H54 (cell line): ENCODE data around the gene PCSK6.
"Not testable (repeated sequence)": the region's sequence is repeated elsewhere in the genome, so short reads cannot be mapped to it uniquely, and the experiment has no call there.

Source experiments
- DNase-seq: peaks from one replicate; pipeline ENCODE4 v3.0.0; 2011; ENCODE audit warnings: low spot score, mixed read lengths; ENCODE audit not compliant: insufficient read length
- FAIRE-seq: peaks from 3 replicates; lab custom pipeline; 2011; peaks lifted over from hg19 to GRCh38; lab: Jason Lieb, UNC
- POLR2A ChIP-seq: IDR thresholded peaks from 2 replicates; pipeline ENCODE4 v1.6.1; 2011; ENCODE audit warnings: low read depth, mild to moderate bottlenecking, low read length

Gene PCSK6

DNA sequence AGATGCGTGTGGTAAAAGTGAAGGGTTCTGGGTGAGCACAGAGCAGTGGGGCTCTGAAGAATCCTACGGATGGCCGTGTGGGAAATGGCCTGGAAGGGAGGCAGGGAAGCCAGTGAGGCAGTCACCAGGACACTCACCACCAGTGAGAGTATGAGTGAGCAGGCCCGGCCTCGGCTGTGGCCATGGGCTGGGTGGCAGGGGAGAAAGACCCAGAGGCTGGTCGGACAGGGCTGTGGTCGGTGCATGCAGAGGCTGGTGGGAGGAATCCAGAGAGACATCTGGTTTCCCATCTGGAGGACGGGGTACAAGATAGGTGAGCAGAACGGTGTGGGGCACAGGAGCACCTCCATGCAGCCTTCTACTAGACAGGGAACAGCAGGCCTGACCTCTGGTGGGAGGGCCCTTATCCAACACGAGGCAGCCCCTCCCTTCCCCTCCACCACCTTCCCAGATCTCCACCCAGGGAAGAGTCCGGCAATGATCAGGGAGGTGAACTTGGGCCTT lies 10.1 kb downstream of the PCSK6 start:
- no peak for TF ChIP-seq POLR2A
- DNase-seq: no peak

DNA sequence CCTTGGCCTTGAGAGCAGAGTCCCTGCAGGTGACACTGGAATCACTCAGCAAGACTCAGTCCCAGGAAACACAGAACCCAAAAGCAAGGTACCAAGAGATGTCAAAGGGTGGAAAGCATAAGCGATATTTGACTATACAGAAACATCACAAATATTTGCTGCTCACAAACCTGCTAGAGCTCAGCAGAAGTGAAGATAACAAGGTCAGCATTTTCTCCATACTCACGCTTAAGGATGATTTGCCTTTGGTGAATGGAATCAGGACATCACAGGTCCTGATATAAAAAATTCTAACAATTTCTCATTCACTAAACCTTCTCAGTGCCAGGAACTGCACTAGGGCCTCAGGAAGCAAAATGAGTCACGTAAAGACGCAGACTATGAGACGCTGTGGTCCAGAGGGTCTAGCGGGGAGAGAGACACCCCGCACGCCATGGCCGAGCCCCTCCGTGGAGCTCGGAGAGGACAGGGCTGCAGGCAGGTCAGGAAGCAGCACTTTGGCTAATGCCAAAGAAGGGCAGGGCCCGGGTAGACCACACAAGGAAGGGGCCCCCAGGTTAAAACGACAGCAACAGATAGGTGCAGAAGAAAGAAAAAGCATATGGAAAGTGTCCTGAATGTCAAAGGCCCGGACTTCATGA lies 10.7 kb downstream of the PCSK6 start:
- no peak for TF ChIP-seq POLR2A
- no peak for DNase-seq
- FAIRE-seq: no peak

More for the DNA sequence above, 10.1 kb downstream of the PCSK6 start:
- no peak for FAIRE-seq

DNA sequence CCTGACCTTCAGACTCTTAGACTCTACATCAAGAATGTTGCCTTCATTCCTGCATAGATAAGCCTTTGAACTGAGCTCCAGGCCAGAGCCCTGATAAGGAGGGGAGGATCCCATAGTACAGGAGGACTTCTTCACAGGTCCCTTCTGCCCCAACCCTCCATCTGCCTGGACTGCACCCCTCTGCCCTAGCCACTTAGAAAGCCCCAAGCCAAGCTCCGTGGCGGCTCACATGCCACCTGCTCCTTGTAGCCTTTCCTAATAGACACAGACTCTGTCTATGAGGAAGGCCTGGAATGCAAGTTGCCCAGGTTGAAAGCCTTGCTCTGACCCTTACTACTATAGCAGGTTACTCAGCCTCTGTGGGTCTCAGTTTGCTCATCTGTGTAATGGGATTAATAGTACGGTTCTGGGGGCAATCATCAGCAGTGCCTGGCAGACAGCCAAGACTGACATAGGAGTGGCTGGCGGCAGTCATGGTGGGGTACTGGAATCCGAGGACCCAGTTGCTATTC lies 11.6 kb downstream of the PCSK6 start:
- FAIRE-seq: no peak
- no peak for DNase-seq
- no peak for TF ChIP-seq POLR2A

DNA sequence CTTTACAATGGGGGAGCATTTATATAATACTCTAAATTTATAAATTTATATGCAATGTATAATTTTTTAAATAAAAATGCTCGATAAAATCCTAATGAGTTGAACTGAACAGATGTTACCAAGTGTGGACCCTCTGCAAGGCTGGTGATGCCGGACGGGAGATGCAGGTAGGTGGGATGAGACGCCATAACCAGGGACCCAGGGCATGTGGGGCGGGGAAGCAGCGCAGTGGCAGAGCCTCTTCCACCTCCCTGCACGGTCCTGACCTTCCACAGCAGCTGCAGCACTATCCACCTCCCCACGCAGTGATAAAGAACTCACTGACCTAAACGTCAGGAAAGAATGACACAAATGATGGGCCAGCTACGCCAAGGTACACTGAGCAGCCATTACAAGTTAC lies 12.8 kb downstream of the PCSK6 start:
- DNase-seq (no peak), FAIRE-seq (no peak)
- no peak for TF ChIP-seq POLR2A

GRCh38 chr15:101474983-101475382 lies 14.5 kb downstream of the PCSK6 start:
- TF ChIP-seq POLR2A: no peak
- DNase-seq: no peak
- no peak for FAIRE-seq

GRCh38 chr15:101474233-101474632 lies 15.3 kb downstream of the PCSK6 start:
- FAIRE-seq (no peak), DNase-seq (no peak)
- TF ChIP-seq POLR2A: no peak

GRCh38 chr15:101472033-101472432 lies 17.5 kb downstream of the PCSK6 start:
- no peak for TF ChIP-seq POLR2A
- DNase-seq (no peak), FAIRE-seq (no peak)

DNA sequence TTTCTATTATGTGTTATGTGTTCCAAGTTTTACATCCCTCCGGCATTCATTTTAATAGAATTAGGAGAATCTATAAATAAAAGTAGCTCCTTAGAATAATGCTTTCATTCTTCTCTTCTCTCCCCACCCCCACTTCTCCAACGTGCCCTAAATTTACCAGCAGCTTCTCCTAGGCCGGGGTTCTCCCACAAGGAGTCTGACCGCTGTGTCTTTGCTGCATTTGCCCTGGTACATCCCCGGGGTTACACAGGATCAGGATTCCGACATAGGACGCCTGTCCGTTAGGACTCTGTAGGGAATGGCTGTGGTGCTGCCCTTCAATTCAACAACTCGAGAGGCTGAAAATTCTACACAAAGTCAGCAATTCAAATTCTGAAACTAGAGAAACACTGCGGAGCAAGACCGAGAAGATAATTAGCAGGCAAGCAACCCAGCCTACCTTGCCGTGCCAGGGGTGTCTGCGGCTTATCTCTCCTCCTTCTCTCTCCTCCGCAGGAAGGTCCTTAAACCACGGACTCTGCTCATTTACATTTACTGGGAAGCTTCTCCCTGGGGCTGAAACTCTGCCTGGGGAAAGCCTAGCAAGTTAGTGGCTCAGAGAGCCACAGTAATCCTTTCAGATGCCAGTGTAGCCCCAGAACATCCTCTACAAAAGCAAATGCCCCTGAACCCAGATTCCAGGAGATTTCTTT lies 18.8 kb downstream of the PCSK6 start:
- DNase-seq (no peak), FAIRE-seq (no peak)
- no peak for TF ChIP-seq POLR2A

- FAIRE-seq (no peak), DNase-seq (no peak)
- no peak for TF ChIP-seq POLR2A
Observed at GRCh38 chr15:101469520-101470288, 19.8 kb downstream of the PCSK6 start.

DNA sequence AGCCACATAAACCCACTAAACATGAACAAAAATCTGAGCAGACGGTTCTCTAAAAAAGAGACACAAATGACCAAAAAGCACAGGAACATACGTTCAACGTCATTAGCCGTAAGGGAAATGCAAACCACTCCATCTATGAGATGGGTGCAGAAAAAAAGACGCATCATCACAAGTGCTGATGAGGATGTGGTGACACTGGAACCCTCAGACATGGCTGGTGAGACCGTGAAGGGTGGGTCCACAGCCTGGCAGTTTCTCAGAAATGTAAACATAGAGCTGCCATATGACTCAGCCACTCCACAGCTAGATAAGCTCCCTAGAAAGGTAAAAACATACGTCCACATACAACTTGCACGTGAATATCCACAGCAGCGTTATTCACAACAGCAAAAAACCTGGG lies 23.3 kb downstream of the PCSK6 start:
- DNase-seq: no peak
- no peak for FAIRE-seq
- no peak for TF ChIP-seq POLR2A

GRCh38 chr15:101464999-101465669 lies 24.4 kb downstream of the PCSK6 start:
- no peak for DNase-seq
- TF ChIP-seq POLR2A: no peak
- FAIRE-seq: no peak

DNA sequence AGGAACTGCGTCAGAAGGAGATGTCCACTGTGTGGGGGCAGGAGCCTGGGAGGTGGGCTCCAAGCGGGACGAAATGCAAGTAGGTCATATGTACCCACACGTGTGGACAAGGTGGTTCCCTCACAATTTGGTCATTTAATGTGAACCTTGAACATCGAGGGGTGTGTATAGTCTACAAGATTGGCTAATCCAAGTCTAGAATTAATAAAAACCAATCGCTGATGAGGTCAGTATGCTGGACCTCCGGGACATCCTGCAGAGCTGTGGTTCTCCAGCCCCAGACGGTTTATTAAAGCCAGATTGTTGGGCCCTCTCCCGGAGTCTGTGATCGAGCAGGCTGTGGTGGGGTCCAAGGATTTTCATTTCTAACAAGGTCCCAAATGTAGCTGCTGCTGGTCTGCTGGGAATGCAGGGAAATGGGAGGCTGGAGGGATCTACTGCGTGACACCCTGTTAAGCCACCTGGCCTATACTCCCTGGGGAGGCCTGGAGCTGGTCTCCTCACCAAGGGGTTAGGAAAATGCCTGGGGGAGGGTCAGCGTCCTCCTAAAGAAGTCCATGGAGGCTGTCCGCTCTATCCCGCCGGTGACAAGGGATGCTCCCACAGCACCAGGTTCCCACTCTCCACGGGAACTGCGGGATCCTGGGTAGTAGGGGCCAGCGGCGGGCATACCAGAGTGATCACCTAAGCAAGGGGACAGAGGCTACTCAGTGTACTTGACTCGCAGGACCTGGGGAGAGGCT lies 25.1 kb downstream of the PCSK6 start:
- FAIRE-seq: no peak
- DNase-seq: no peak
- no peak for TF ChIP-seq POLR2A

DNA sequence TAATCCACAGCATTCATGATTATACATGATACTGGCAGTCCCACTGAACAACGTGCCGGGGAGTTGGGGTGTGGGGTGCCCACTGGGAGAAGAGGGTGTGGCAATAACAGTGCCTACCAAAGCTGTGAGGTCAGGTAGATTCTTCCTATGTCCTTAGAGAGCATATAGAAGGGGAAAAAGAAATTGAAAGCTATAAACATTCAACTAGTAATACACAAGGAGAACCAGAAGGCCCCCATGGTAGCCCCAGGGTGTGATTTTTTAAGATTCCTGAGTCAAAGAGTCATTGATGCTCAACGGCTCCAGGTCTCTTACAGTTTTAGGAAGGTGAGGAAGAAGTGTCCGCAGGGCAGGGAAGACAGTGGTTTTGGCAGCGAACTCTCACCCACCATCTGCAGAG lies 25.8 kb downstream of the PCSK6 start:
- not testable (repeated sequence) for DNase-seq, FAIRE-seq
